Mammary epithelial cell (primary cell): Measurements from ENCODE around the gene FHIT.

Source experiments
- CTCF ChIP-seq, 2 donors: IDR thresholded peaks in 1 of 2; conservative IDR thresholded peaks in 1 of 2; 2 replicates each; pipeline ENCODE4 v1.5.1; 2011 to 2012; ENCODE audit warnings: inconsistent platforms in 2 of 2, low read length in 2 of 2, mild to moderate bottlenecking in 2 of 2, control low read depth in 1 of 2, low read depth in 1 of 2; ENCODE audit not compliant: insufficient read depth in 1 of 2; ENCODE audit errors: extremely low read depth in 1 of 2
- EZH2 ChIP-seq: IDR thresholded peaks from 2 replicates; pipeline ENCODE4 v1.6.1; 2012; ENCODE audit warnings: low read length, inconsistent platforms, borderline replicate concordance

- TF ChIP-seq CTCF (conservative IDR thresholded peaks at IDR 0.05 in 1 of 2, IDR thresholded peaks at IDR 0.05 in 1 of 2; ENCODE audit: extremely low read depth in 1 of 2, insufficient read depth in 1 of 2, low read depth in 1 of 2, low read length in 2 of 2) = no peak
- TF ChIP-seq EZH2 = no peak
Measured at GRCh38 chr3:60803216-60804173, 447.8 kb downstream of the FHIT start.
